HepG2 (cell line): ENCODE data around the gene PPP1R7.

Source experiments
- CTCF ChIP-seq: sonication (generic); formaldehyde crosslinking; IDR thresholded peaks from 2 replicates; pipeline ENCODE4 v1.5.0; 2020; ENCODE audit warnings: mild to moderate bottlenecking, missing genetic modification reagents, moderate library complexity
- SNRNP70 ChIP-seq: fragments of 200-400 bp; formaldehyde crosslinking; IDR thresholded peaks from 2 replicates; pipeline ENCODE4 v1.6.1; 2017; ENCODE audit warnings: mild to moderate bottlenecking, low read depth, low read length, moderate library complexity
- ZKSCAN5 ChIP-seq: sonication (generic); formaldehyde crosslinking; IDR thresholded peaks from 2 replicates; pipeline ENCODE4 v1.5.1; 2020; ENCODE audit warnings: mild to moderate bottlenecking, missing genetic modification reagents

- TF ChIP-seq ZKSCAN5 (CRISPR knock-in tag) (no peak), CTCF (CRISPR knock-in tag) (no peak), SNRNP70 (no peak)
These were observed 16.8 kb upstream of the PPP1R7 start for GRCh38 chr2:241133436-241133820.
